ENCODE results near the gene LAMA5. TPM values are rescaled to one million over a fixed set of nuclear protein-coding genes. Genes with fewer than 3 reads are reported as not detected.
"Not testable (repeated sequence)": the region's sequence is repeated elsewhere in the genome, so short reads cannot be mapped to it uniquely, and the experiment has no call there.

Gene LAMA5
- total RNA-seq, 1 donor from 2014 or later, result 232 TPM

GRCh38 chr20:62374331-62375152, 7.4 kb upstream of the LAMA5 start:
- intact Hi-C loops (cut with DNase I), result no loop called here

GRCh38 chr20:62373631-62374179, 6.6 kb upstream of the LAMA5 start:
- intact Hi-C loops (cut with DNase I); DNase-seq (ENCODE audit: low spot score); ATAC-seq: not testable (repeated sequence)

More at GRCh38 chr20:62374331-62375152, 7.4 kb upstream of the LAMA5 start:
- DNase-seq (ENCODE audit: low spot score), result no peak
- no peak for ATAC-seq

- DNase-seq (ENCODE audit: low spot score) (no peak), ATAC-seq (no peak)
- intact Hi-C loops (cut with DNase I), result no loop called here
These were observed 5.2 kb upstream of the LAMA5 start for GRCh38 chr20:62372042-62372993.

GRCh38 chr20:62371588-62372041, 4.5 kb upstream of the LAMA5 start:
- ATAC-seq (no peak), DNase-seq (ENCODE audit: low spot score) (no peak)
- intact Hi-C loops (cut with DNase I), result no loop called here

- ATAC-seq (no peak), DNase-seq (ENCODE audit: low spot score) (no peak)
- intact Hi-C loops (cut with DNase I), result no loop called here
These were observed 3.9 kb upstream of the LAMA5 start for GRCh38 chr20:62370807-62371587.

GRCh38 chr20:62370115-62370806, 3.1 kb upstream of the LAMA5 start:
- DNase-seq (ENCODE audit: low spot score) (no peak), ATAC-seq (peak; percentile 9)
- intact Hi-C loops (cut with DNase I), result no loop called here

- no peak for ATAC-seq
- no peak for DNase-seq (ENCODE audit: low spot score)
- intact Hi-C loops (cut with DNase I), result no loop called here
These were observed 2.7 kb upstream of the LAMA5 start for GRCh38 chr20:62369815-62370114.

- intact Hi-C loops (cut with DNase I), result no loop called here
- peak; percentile 11 for ATAC-seq
These were observed 2.1 kb upstream of the LAMA5 start for GRCh38 chr20:62368976-62369814.

GRCh38 chr20:62368392-62368975, 1.4 kb upstream of the LAMA5 start:
- ATAC-seq, result no peak
- no peak for DNase-seq (ENCODE audit: low spot score)
- intact Hi-C loops (cut with DNase I), result no loop called here

More at GRCh38 chr20:62368976-62369814, 2.1 kb upstream of the LAMA5 start:
- DNase-seq (ENCODE audit: low spot score), result no peak

GRCh38 chr20:62367633-62368391, 700 bp upstream of the LAMA5 start:
- peak; percentile 7 for ATAC-seq
- intact Hi-C loops (cut with DNase I), result no loop called here
- DNase-seq (ENCODE audit: low spot score), result no peak

GRCh38 chr20:62366370-62367135, 559 bp downstream of the LAMA5 start:
- ATAC-seq (no peak), DNase-seq (ENCODE audit: low spot score) (no peak)
- intact Hi-C loops (cut with DNase I), result no loop called here

- DNase-seq (ENCODE audit: low spot score) (no peak), ATAC-seq (peak; percentile 42)
- intact Hi-C loops (cut with DNase I), result no loop called here
These were observed 1.2 kb downstream of the LAMA5 start for GRCh38 chr20:62365814-62366369.

- intact Hi-C loops (cut with DNase I), result no loop called here
- ATAC-seq (peak; percentile 1), DNase-seq (ENCODE audit: low spot score) (no peak)
These were observed 2.0 kb downstream of the LAMA5 start for GRCh38 chr20:62364911-62365736.
